ENCODE results near the gene ROGDI. TPM values are rescaled to one million over a fixed set of nuclear protein-coding genes. Genes with fewer than 3 reads are reported as not detected.

The ROGDI gene
- total and polyA plus RNA-seq, 2 of the 13 experiments (the other 11 are each of a cell fraction or from before 2014, with no cell fraction given), result 19.2 to 42.1 TPM

DNA sequence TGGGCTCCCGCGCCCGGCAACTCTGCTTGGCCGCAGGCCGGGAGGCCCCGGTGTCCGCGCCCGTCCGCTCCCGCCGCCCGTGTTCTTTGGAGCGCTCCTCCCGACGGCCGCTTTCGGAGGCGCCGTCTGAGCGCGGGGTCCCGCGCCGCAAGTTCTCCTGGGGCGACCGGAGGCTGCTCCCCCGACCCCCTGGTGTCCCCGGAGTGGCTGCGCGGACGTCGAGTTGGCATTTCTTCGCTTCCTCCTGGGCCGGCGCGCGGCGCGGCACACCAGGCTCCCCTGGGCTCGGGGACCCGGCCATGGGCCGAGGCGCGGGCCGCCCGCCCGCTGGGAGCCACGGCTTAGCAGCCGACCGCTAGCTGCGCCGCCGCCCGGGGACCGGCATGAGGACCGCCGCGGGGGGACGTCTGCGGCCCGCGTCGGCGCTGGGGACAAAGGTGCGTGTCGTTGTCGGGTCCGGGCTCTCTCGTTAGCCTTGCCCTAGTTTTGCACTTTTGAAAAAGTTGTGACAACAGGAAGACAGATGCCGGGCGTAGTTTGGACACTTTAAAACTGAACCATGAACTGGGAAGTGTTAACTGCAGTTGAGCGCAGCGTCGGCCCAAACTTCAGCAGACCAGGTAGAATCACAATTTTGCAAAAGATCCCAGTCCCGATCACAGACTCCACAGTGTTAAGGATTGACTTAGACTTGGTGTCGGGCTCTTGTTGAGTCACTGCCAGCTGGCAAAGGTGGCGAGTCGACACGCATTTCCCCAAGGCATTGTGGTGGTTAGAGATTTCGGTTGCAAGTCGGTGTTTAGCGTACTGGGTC, 45.5 kb upstream of the ROGDI start (continued):
- TF ChIP-seq, protein P1, sequence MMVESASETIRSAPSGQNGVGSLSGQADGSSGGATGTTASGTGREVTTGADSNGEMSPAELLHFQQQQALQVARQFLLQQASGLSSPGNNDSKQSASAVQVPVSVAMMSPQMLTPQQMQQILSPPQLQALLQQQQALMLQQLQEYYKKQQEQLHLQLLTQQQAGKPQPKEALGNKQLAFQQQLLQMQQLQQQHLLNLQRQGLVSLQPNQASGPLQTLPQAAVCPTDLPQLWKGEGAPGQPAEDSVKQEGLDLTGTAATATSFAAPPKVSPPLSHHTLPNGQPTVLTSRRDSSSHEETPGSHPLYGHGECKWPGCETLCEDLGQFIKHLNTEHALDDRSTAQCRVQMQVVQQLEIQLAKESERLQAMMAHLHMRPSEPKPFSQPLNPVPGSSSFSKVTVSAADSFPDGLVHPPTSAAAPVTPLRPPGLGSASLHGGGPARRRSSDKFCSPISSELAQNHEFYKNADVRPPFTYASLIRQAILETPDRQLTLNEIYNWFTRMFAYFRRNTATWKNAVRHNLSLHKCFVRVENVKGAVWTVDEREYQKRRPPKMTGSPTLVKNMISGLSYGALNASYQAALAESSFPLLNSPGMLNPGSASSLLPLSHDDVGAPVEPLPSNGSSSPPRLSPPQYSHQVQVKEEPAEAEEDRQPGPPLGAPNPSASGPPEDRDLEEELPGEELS (CRISPR knock-in tag; IDR thresholded peaks at IDR 0.05), result no peak
- TF ChIP-seq, protein P2, sequence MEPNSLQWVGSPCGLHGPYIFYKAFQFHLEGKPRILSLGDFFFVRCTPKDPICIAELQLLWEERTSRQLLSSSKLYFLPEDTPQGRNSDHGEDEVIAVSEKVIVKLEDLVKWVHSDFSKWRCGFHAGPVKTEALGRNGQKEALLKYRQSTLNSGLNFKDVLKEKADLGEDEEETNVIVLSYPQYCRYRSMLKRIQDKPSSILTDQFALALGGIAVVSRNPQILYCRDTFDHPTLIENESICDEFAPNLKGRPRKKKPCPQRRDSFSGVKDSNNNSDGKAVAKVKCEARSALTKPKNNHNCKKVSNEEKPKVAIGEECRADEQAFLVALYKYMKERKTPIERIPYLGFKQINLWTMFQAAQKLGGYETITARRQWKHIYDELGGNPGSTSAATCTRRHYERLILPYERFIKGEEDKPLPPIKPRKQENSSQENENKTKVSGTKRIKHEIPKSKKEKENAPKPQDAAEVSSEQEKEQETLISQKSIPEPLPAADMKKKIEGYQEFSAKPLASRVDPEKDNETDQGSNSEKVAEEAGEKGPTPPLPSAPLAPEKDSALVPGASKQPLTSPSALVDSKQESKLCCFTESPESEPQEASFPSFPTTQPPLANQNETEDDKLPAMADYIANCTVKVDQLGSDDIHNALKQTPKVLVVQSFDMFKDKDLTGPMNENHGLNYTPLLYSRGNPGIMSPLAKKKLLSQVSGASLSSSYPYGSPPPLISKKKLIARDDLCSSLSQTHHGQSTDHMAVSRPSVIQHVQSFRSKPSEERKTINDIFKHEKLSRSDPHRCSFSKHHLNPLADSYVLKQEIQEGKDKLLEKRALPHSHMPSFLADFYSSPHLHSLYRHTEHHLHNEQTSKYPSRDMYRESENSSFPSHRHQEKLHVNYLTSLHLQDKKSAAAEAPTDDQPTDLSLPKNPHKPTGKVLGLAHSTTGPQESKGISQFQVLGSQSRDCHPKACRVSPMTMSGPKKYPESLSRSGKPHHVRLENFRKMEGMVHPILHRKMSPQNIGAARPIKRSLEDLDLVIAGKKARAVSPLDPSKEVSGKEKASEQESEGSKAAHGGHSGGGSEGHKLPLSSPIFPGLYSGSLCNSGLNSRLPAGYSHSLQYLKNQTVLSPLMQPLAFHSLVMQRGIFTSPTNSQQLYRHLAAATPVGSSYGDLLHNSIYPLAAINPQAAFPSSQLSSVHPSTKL (CRISPR knock-in tag; IDR thresholded peaks at IDR 0.05), result no peak
- TF ChIP-seq MZF1 (CRISPR knock-in tag; IDR thresholded peaks at IDR 0.05; ENCODE audit: borderline replicate concordance) (no peak), CCDC6 (CRISPR knock-in tag; IDR thresholded peaks at IDR 0.05) (peak; percentile 9; the same call in 1 of the 2 replicates), RORA (CRISPR knock-in tag; IDR thresholded peaks at IDR 0.05) (no peak), RCOR2 (CRISPR knock-in tag; IDR thresholded peaks at IDR 0.05) (no peak), CENPT (CRISPR knock-in tag; IDR thresholded peaks at IDR 0.05; ENCODE audit: low read depth) (0 out of 2 replicates have a peak, but pooled peaks have one; percentile 21), MEF2D (CRISPR knock-in tag; IDR thresholded peaks at IDR 0.05) (no peak), HMG20A (CRISPR knock-in tag; IDR thresholded peaks at IDR 0.05; ENCODE audit: borderline replicate concordance) (no peak)
- TF ChIP-seq, protein P3, sequence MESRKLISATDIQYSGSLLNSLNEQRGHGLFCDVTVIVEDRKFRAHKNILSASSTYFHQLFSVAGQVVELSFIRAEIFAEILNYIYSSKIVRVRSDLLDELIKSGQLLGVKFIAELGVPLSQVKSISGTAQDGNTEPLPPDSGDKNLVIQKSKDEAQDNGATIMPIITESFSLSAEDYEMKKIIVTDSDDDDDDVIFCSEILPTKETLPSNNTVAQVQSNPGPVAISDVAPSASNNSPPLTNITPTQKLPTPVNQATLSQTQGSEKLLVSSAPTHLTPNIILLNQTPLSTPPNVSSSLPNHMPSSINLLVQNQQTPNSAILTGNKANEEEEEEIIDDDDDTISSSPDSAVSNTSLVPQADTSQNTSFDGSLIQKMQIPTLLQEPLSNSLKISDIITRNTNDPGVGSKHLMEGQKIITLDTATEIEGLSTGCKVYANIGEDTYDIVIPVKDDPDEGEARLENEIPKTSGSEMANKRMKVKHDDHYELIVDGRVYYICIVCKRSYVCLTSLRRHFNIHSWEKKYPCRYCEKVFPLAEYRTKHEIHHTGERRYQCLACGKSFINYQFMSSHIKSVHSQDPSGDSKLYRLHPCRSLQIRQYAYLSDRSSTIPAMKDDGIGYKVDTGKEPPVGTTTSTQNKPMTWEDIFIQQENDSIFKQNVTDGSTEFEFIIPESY (CRISPR knock-in tag; IDR thresholded peaks at IDR 0.05), result no peak
- TF ChIP-seq, protein P4, sequence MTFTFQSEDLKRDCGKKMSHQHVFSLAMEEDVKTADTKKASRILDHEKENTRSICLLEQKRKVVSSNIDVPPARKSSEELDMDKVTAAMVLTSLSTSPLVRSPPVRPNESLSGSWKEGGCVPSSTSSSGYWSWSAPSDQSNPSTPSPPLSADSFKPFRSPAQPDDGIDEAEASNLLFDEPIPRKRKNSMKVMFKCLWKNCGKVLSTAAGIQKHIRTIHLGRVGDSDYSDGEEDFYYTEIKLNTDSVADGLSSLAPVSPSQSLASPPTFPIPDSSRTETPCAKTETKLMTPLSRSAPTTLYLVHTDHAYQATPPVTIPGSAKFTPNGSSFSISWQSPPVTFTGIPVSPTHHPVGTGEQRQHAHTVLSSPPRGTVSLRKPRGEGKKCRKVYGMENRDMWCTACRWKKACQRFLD (CRISPR knock-in tag; IDR thresholded peaks at IDR 0.05; ENCODE audit: borderline replicate concordance), result no peak
- TF ChIP-seq, protein P5, sequence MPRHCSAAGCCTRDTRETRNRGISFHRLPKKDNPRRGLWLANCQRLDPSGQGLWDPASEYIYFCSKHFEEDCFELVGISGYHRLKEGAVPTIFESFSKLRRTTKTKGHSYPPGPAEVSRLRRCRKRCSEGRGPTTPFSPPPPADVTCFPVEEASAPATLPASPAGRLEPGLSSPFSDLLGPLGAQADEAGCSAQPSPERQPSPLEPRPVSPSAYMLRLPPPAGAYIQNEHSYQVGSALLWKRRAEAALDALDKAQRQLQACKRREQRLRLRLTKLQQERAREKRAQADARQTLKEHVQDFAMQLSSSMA (CRISPR knock-in tag; IDR thresholded peaks at IDR 0.05), result no peak
- TF ChIP-seq, protein P6, sequence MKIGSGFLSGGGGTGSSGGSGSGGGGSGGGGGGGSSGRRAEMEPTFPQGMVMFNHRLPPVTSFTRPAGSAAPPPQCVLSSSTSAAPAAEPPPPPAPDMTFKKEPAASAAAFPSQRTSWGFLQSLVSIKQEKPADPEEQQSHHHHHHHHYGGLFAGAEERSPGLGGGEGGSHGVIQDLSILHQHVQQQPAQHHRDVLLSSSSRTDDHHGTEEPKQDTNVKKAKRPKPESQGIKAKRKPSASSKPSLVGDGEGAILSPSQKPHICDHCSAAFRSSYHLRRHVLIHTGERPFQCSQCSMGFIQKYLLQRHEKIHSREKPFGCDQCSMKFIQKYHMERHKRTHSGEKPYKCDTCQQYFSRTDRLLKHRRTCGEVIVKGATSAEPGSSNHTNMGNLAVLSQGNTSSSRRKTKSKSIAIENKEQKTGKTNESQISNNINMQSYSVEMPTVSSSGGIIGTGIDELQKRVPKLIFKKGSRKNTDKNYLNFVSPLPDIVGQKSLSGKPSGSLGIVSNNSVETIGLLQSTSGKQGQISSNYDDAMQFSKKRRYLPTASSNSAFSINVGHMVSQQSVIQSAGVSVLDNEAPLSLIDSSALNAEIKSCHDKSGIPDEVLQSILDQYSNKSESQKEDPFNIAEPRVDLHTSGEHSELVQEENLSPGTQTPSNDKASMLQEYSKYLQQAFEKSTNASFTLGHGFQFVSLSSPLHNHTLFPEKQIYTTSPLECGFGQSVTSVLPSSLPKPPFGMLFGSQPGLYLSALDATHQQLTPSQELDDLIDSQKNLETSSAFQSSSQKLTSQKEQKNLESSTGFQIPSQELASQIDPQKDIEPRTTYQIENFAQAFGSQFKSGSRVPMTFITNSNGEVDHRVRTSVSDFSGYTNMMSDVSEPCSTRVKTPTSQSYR (CRISPR knock-in tag; IDR thresholded peaks at IDR 0.05; ENCODE audit: borderline replicate concordance), result no peak
